Esophagus squamous epithelium (tissue), 4 donors: Measurements from ENCODE around the gene NCAM1.

ENCODE experiments used
- POLR2A ChIP-seq, 4 donors: fragments of 450-650 bp; IDR thresholded peaks; one replicate each; pipeline ENCODE4 v1.6.1; 2017; ENCODE audit warnings: antibody characterized with exemption in 4 of 4, mild to moderate bottlenecking in 4 of 4, moderate library complexity in 3 of 4
- TF ChIP-seq, protein P1 (sequence below), 6 experiments: fragments of 450-650 bp in 4 of 6; fragments of 200-600 bp in 2 of 6; sonication (generic) in 2 of 6; IDR thresholded peaks; one replicate each; pipeline ENCODE4 v1.5.1; 2016 to 2019; ENCODE audit warnings: antibody characterized with exemption in 6 of 6, mild to moderate bottlenecking in 4 of 6, moderate library complexity in 4 of 6

DNA sequence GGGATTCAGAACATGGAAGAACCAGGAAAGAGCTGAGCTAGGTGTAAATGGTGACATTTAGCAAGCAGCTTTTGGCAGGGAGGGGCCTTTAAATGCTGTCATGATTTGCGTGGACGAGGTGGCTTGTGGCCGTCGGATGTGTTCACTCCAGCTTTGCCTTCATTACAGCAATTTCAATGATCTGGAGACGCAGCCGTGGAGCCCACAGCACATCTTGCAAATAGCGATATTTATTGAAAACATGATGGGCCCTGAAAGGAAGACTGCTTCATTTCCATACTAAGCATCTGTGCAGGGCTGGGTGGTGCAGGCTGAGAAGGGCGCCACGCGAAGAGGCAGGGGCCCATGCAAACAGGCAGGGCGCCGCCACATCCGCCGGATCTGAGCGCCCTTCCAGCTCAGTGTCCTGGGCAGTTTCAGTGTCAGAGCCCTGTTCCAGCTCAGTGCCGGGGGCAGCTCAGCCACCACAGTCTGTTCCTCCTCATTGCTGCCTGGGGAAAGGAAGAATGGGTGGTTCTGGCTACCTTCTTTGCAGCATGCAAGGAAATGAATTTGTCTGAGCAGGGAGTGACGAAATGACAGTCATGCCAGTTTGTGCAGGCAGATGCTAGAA is 242.0 kb downstream of the NCAM1 start:
- TF ChIP-seq, protein P1, sequence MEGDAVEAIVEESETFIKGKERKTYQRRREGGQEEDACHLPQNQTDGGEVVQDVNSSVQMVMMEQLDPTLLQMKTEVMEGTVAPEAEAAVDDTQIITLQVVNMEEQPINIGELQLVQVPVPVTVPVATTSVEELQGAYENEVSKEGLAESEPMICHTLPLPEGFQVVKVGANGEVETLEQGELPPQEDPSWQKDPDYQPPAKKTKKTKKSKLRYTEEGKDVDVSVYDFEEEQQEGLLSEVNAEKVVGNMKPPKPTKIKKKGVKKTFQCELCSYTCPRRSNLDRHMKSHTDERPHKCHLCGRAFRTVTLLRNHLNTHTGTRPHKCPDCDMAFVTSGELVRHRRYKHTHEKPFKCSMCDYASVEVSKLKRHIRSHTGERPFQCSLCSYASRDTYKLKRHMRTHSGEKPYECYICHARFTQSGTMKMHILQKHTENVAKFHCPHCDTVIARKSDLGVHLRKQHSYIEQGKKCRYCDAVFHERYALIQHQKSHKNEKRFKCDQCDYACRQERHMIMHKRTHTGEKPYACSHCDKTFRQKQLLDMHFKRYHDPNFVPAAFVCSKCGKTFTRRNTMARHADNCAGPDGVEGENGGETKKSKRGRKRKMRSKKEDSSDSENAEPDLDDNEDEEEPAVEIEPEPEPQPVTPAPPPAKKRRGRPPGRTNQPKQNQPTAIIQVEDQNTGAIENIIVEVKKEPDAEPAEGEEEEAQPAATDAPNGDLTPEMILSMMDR (IDR thresholded peaks at IDR 0.05) = no peak
- no peak for TF ChIP-seq POLR2A (IDR thresholded peaks at IDR 0.05)
